ENCODE measurements around the gene ZBTB42.

ZBTB42 gene

GRCh38 chr14:104769324-104770071 lies 31.4 kb upstream of the ZBTB42 start:
- DNase-seq (ENCODE audit: low read depth in 2 of 3, low spot score in 2 of 3) = no peak

DNA sequence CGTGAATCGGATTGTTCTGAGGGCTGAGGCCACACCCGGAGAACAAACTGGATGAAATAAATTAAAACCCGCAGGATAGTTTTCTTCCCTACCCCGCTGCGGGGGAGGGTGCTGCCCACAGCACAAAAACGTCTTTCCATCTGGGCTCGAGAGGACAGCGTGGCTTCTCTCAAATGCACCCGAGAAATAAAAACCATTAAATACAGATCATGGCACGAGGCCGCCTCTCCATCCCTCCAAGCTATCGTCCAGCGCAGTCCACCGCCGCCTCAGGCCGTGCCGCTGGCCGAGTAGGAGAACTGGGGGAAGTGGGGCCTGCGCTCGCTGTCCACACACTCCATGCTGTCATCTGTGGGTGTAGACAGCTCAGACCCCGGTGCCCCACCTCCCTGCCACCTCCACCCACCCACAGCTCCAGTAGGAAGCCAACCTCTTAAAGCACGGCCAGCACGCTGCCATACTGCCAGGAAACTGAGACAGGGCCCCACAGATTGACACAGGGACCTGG lies 30.8 kb upstream of the ZBTB42 start:
- no peak for DNase-seq (ENCODE audit: low read depth in 2 of 3, low spot score in 2 of 3)

GRCh38 chr14:104770851-104771272 lies 30.0 kb upstream of the ZBTB42 start:
- no peak for DNase-seq (ENCODE audit: low read depth in 2 of 3, low spot score in 2 of 3)

DNA sequence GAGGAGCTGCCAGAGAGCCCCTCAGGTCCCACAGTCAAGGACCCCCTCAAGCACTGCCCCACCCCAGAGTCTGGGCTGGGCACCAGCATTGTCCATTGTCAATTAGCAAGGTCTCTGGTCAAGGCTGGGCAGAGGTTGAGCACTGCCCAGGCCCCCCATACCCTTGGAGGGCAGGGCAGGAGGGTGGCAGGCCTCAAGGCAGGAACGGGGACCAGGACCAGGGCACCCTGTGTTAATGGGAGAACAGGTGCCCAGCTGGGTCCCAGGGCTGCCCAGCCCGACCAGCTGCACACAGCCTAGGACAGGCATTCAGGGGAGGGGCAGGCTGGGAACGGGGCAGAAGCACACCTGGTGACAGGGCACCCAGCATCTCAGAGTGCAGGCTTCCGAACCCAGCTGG lies 29.5 kb upstream of the ZBTB42 start:
- DNase-seq (ENCODE audit: low read depth in 2 of 3, low spot score in 2 of 3) = no peak

- DNase-seq (ENCODE audit: low read depth in 2 of 3, low spot score in 2 of 3) = no peak
These were observed 28.8 kb upstream of the ZBTB42 start for GRCh38 chr14:104771918-104772706.

GRCh38 chr14:104772707-104773504 lies 28.0 kb upstream of the ZBTB42 start:
- DNase-seq (ENCODE audit: low read depth in 2 of 3, low spot score in 2 of 3) = no peak

DNA sequence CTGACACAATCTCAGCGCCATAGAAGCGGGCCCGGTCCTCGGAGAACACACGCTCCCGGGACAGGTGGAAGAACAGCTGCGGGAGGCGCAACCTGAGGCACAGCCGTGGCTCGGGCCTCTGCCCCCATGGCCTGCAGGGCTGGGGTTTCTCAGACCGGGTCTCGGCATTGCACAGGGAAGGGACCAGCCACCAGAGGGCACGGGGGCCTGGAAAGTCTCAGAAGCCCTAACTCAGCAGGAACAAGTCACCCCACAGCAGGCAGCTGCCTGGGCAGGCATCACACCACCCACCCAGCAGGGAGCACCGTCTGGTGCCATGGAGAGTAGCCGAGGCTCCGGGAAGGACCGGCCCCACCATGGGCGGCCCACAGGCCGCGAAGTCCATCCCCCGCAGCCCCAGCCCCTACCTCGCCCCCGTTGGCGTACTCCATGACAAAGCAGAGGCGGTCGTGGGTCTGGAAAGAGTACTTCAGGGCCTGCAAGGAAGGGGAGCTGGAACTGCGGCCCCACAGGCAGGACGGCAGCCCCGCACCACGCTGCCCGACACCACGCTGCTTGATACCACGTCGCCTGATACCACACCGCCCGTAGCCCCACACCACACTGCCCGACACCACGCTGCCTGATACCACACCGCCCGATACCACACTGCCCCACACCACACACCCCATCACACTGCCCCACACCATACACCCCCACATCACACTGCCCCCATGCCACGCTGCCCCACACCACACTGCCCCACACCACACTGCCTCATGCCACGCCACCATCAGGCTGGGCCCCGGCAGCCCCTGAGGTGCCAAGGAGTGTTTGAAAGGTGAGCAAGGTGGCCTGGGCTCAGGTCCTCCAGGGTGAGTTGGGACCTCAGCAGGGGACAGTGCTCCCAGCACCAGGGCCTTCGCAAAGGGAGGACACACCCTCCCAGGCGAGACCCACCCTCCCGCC lies 27.1 kb upstream of the ZBTB42 start:
- DNase-seq (ENCODE audit: low read depth in 2 of 3, low spot score in 2 of 3) = no peak

- DNase-seq (ENCODE audit: low read depth in 2 of 3, low spot score in 2 of 3) = no peak
These were observed 26.3 kb upstream of the ZBTB42 start for GRCh38 chr14:104774453-104775072.

GRCh38 chr14:104775073-104775489 lies 25.8 kb upstream of the ZBTB42 start:
- DNase-seq (ENCODE audit: low read depth in 2 of 3, low spot score in 2 of 3) = no peak

DNA sequence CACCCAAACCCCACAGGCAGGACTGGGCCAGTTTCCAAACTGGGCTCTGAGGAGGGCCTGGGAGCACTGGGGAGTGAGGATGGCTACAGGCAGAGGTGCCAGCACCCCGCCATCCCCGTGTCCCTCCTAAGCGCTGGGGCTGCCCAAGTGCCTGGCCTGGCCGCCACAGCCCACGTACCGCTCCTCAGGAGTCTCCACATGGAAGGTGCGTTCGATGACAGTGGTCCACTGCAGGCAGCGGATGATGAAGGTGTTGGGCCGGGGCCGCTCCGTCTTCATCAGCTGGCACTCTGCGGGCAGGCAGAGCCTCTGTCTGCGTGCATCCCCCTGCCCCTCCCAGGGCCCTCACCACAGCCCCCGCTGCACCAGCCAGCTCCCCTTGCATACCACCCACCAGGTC lies 24.4 kb upstream of the ZBTB42 start:
- DNase-seq (ENCODE audit: low read depth in 2 of 3, low spot score in 2 of 3) = no peak

- DNase-seq (ENCODE audit: low read depth in 2 of 3, low spot score in 2 of 3) = no peak
These were observed 23.7 kb upstream of the ZBTB42 start for GRCh38 chr14:104776961-104777807.

DNA sequence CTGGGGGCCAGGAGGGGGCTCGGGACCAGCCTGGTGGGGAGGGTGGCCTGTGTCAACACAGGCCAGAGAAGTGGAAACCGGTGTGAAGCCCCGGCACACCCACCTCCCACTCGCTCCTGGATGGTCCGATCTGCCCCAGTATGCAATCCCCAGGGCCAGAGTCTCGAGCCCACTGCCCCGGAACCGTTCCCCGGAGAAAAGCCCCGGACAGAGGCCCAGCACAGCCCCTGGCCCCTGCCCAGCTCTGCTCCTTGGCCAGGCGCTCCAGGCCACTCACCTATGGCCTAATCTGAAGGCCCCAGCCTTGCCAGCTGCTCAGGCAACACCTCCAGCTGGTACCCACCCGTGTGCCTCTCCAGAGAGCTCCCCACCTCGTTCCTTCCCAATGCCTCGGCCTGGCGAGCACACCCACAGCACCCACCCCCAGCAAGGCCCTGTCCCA lies 23.1 kb upstream of the ZBTB42 start:
- no peak for DNase-seq (ENCODE audit: low read depth in 2 of 3, low spot score in 2 of 3)

DNA sequence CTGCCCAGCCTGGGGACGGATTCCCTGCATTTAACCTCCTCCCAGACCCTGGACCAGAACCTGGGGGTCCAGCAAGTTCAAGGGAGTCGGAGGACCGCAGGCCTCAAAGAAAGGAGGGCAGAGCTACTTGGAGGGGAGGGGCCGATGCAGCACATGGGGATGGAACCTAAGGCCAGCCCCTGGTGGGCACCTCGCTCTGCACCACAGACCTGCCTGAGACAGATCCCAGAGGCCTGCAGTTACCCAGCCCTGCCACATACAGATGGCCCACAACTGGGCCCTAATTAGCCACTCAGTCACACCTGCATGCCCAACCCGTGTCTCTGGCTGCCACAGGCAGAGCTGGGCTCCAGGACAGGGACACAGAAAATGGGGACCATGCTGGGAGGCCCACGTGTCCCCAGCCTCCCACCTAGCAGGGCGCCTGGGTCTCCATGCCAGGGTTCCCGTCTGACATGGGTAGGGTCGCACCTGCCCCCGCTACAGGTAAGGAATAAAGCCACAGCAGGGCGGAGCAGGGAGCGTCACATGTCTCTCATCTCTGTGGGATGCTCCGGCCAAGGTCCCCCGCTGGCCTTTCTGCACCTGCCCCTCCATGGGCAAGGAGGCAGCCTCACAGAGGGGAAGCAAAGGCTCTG lies 22.1 kb upstream of the ZBTB42 start:
- DNase-seq (ENCODE audit: low read depth in 2 of 3, low spot score in 2 of 3) = no peak

DNA sequence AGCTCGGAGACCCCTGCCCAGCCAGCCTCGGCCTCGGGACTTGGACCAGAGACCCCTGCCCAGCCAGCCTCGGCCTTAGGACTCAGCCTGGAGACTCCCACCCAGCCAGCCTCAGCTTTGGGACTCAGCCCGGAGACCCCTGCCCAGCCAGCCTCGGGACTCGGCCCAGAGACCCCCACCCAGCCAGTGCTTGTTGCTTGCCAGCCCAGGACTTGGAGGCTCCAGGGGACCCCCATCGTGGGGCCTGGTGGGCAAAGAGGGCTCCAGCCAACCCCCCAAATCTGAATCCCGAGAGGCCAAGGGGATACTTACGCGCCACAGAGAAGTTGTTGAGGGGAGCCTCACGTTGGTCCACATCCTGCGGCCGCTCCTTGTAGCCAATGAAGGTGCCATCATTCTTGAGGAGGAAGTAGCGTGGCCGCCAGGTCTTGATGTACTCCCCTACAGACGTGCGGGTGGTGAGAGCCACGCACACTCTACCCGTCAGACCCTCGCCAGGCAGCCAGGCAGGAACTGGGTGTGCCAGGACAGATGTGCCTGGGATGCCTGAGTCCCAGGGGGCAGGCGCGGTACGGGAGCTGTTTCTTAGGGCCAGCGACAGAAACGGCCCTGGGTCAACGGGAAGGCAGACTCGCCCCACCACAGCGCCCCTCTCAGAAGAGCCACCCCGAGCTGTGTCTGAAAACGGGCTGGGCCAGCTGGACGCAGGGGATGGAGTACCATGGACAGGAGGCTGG lies 21.0 kb upstream of the ZBTB42 start:
- no peak for DNase-seq (ENCODE audit: low read depth in 2 of 3, low spot score in 2 of 3)

- DNase-seq (ENCODE audit: low read depth in 2 of 3, low spot score in 2 of 3) = no peak
These were observed 20.3 kb upstream of the ZBTB42 start for GRCh38 chr14:104780513-104781030.

- no peak for DNase-seq (ENCODE audit: low read depth in 2 of 3, low spot score in 2 of 3)
These were observed 19.4 kb upstream of the ZBTB42 start for GRCh38 chr14:104781271-104782077.

Data from activated CD8-positive, alpha-beta memory T cell treated with anti-CD3 and anti-CD28 coated beads for 48 hours (primary cell).